HCT116 (cell line): Measurements from ENCODE around the gene GREB1L. TPM values are rescaled to one million over a fixed set of nuclear protein-coding genes. Genes with fewer than 3 reads are reported as not detected.

Experiments
- ATAC-seq: fragments of 200-7000 bp; cut with Tn5 transposase; 2 replicates; pipeline ENCODE4 v1.9.1; 2020; ENCODE audit warnings: mild to moderate bottlenecking, moderate library complexity
- BruUV-seq: library from RNA; stranded (reverse); fragments of 400-500 nt; replicated peaks from 2 replicates; lab custom pipeline; 2021; lab: Mats Ljungman, UMichigan
- CTCF ChIA-PET: fragments of 300-600 bp; sonication (Branson Sonifier 250); formaldehyde crosslinking; loops from one replicate; lab custom pipeline; 2021; ENCODE audit warnings: antibody characterized with exemption; lab: Charles Lee
- POLR2A ChIA-PET: fragments of 300-600, 350-600 bp; sonication (Branson Sonifier 250); formaldehyde crosslinking; loops from one replicate; lab custom pipeline; 2021; ENCODE audit warnings: antibody characterized with exemption; lab: Charles Lee
- RAD21 ChIA-PET, 2 experiments: fragments of 300-600 bp; sonication (Branson Sonifier 250); formaldehyde crosslinking; loops; one replicate each; lab custom pipeline; 2023; ENCODE audit warnings: low total read pairs in 2 of 2; ENCODE audit not compliant: uncharacterized antibody in 2 of 2, unreplicated experiment in 2 of 2, low non-redundant PET in 1 of 2; lab: Charles Lee
- DNase-seq: peaks from one replicate; pipeline ENCODE4 v3.0.0-alpha.2; 2010; ENCODE audit warnings: low read depth, low spot score
- H2AFZ ChIP-seq: fragments of 200-600 bp; shearing (Covaris generic), sonication (generic); 2 replicates; pipeline ENCODE4 v1.6.1; 2017; ENCODE audit warnings: low read depth, mixed run types, mixed read lengths, antibody characterized with exemption, low read length; ENCODE audit not compliant: poor library complexity, severe bottlenecking
- H3K27ac ChIP-seq: 2 replicates; pipeline ENCODE4 v1.5.1; 2012; ENCODE audit warnings: low read depth, low read length
- H3K27me3 ChIP-seq: fragments of 200-600 bp; sonication (generic); 2 replicates; pipeline ENCODE4 v1.6.1; 2016; ENCODE audit warnings: mixed run types, low read length, mixed read lengths; ENCODE audit not compliant: insufficient read depth
- H3K36me3 ChIP-seq, 2 experiments: fragments of 200-500 bp in 1 of 2; fragments of 200-600 bp in 1 of 2; sonication (Bioruptor generic) in 1 of 2; sonication (generic) in 1 of 2; 2 replicates each; pipeline versions ENCODE4 v1.5.1 to v1.6.1; 2014 to 2016; ENCODE audit warnings: low read length in 2 of 2, inconsistent platforms in 1 of 2, mixed read lengths in 1 of 2, mixed run types in 1 of 2; ENCODE audit not compliant: insufficient read depth in 2 of 2, control insufficient read depth in 1 of 2
- H3K4me1 ChIP-seq, 2 experiments: fragments of 200-600 bp in 1 of 2; sonication (generic) in 1 of 2; 2 replicates each; pipeline versions ENCODE4 v1.5.1 to v1.6.1; 2012 to 2017; ENCODE audit warnings: low read length in 2 of 2, inconsistent platforms in 1 of 2, mild to moderate bottlenecking in 1 of 2, mixed read lengths in 1 of 2, mixed run types in 1 of 2, moderate library complexity in 1 of 2; ENCODE audit not compliant: insufficient read depth in 2 of 2, control insufficient read depth in 1 of 2
- H3K4me2 ChIP-seq: fragments of 200-600 bp; sonication (generic); 2 replicates; pipeline ENCODE4 v1.6.1; 2017; ENCODE audit warnings: mixed run types, low read length, mixed read lengths
- H3K4me3 ChIP-seq, 2 experiments: fragments of 200-600 bp in 1 of 2; sonication (generic) in 1 of 2; replicated peaks in 1 of 2; 2 replicates each; pipeline ENCODE4 v1.5.1; 2011 to 2016; ENCODE audit warnings: low read length in 2 of 2, control low read depth in 1 of 2, low read depth in 1 of 2, mild to moderate bottlenecking in 1 of 2, mixed read lengths in 1 of 2, mixed run types in 1 of 2
- H3K79me2 ChIP-seq: fragments of 200-600 bp; sonication (generic); 2 replicates; pipeline ENCODE4 v1.6.1; 2017; ENCODE audit warnings: mild to moderate bottlenecking, mixed run types, low read length, moderate library complexity, mixed read lengths; ENCODE audit not compliant: insufficient read depth
- H3K9ac ChIP-seq: fragments of 200-600 bp; sonication (generic); 2 replicates; pipeline ENCODE4 v1.6.1; 2016; ENCODE audit warnings: low read length, mixed read lengths
- H3K9me2 ChIP-seq: fragments of 200-600 bp; sonication (generic), shearing (Covaris generic); 2 replicates; pipeline ENCODE4 v1.6.1; 2017; ENCODE audit warnings: mixed run types, mild to moderate bottlenecking, moderate library complexity; ENCODE audit not compliant: insufficient read depth
- H3K9me3 ChIP-seq, 2 experiments: fragments of 200-500 bp in 1 of 2; fragments of 200-600 bp in 1 of 2; sonication (Bioruptor generic) in 1 of 2; sonication (generic) in 1 of 2; 2 replicates each; pipeline ENCODE4 v1.6.1; 2014 to 2017; ENCODE audit warnings: low read length in 2 of 2, mixed read lengths in 2 of 2, inconsistent platforms in 1 of 2, low read depth in 1 of 2, mild to moderate bottlenecking in 1 of 2, mixed run types in 1 of 2, moderate library complexity in 1 of 2; ENCODE audit not compliant: control insufficient read depth in 1 of 2, insufficient read depth in 1 of 2
- H4K20me1 ChIP-seq: fragments of 200-600 bp; sonication (generic), shearing (Covaris generic); 2 replicates; pipeline ENCODE4 v1.6.1; 2017; ENCODE audit warnings: mixed run types, mild to moderate bottlenecking, moderate library complexity; ENCODE audit not compliant: insufficient read depth
- CBX3 ChIP-seq: IDR thresholded peaks from 2 replicates; pipeline ENCODE4 v1.6.1; 2012; ENCODE audit warnings: low read depth
- CEBPB ChIP-seq: IDR thresholded peaks from 2 replicates; pipeline ENCODE4 v1.6.1; 2012; ENCODE audit warnings: low read depth
- EGR1 ChIP-seq: IDR thresholded peaks from 2 replicates; pipeline ENCODE4 v1.6.1; 2012; ENCODE audit warnings: low read depth
- ELF1 ChIP-seq: IDR thresholded peaks from 2 replicates; pipeline ENCODE4 v1.6.1; 2012; ENCODE audit warnings: low read depth, borderline replicate concordance
- EZH2 ChIP-seq: fragments of 200-600 bp; sonication (generic); IDR thresholded peaks from 2 replicates; pipeline ENCODE4 v1.6.1; 2017; ENCODE audit warnings: antibody characterized with exemption, mixed run types
- EZH2phosphoT487 ChIP-seq: fragments of 200-600 bp; IDR thresholded peaks from 2 replicates; pipeline ENCODE4 v1.6.1; 2018; ENCODE audit warnings: antibody characterized with exemption, borderline replicate concordance
- RAD21 ChIP-seq: IDR thresholded peaks from 2 replicates; pipeline ENCODE4 v1.6.1; 2012; ENCODE audit warnings: low read depth, mild to moderate bottlenecking
- SIN3A ChIP-seq: IDR thresholded peaks from 2 replicates; pipeline ENCODE4 v1.6.1; 2012; ENCODE audit warnings: low read depth
- TCF7L2 ChIP-seq: IDR thresholded peaks from 2 replicates; pipeline ENCODE4 v1.7.0; 2011; ENCODE audit warnings: borderline replicate concordance, inconsistent platforms; ENCODE audit not compliant: insufficient read depth, insufficient read length; ENCODE audit errors: extremely low read depth
- ZNF274 ChIP-seq: fragments of 200-500 bp; sonication (Bioruptor generic); IDR thresholded peaks from 2 replicates; pipeline ENCODE4 v1.6.1; 2014; ENCODE audit warnings: mild to moderate bottlenecking, low read depth, low read length, inconsistent platforms
- intact Hi-C: fragments of 100-400 bp; cut with micrococcal nuclease; formaldehyde crosslinking; loops from 2 replicates; pipeline ENCODE4 v1.10.0; 2022
- total RNA-seq: library from RNA; stranded (reverse); gene quantifications from one replicate; pipeline ENCODE4 v1.2.1, GENCODE V29; 2021; ENCODE audit not compliant: unreplicated experiment
- TF ChIP-seq, protein P1 (sequence below): IDR thresholded peaks from 2 replicates; pipeline ENCODE4 v1.6.1; 2012; ENCODE audit warnings: low read depth
- TF ChIP-seq, protein P2 (sequence below): IDR thresholded peaks from 2 replicates; pipeline ENCODE4 v1.6.1; 2012
- TF ChIP-seq, protein P3 (sequence below): IDR thresholded peaks from 2 replicates; pipeline ENCODE4 v1.6.1; 2011; ENCODE audit warnings: mild to moderate bottlenecking, low read length, moderate library complexity; ENCODE audit not compliant: insufficient replicate concordance; ENCODE audit errors: extremely low read depth

GREB1L gene
- total RNA-seq, 1 experiment from 2014 or later, result 12.2 TPM

GRCh38 chr18:21291106-21291505 is 49.1 kb downstream of the GREB1L start:
- no TSS peak for BruUV-seq
- POLR2A ChIA-PET, result no interaction called here
- no peak for ATAC-seq
- TF ChIP-seq CBX3 (no peak), TCF7L2 (no peak), ELF1 (no peak), CEBPB (no peak), ZNF274 (no peak), RAD21 (no peak), EZH2 (no peak), EZH2phosphoT487 (no peak), SIN3A (no peak), EGR1 (no peak)
- TF ChIP-seq, protein P1, sequence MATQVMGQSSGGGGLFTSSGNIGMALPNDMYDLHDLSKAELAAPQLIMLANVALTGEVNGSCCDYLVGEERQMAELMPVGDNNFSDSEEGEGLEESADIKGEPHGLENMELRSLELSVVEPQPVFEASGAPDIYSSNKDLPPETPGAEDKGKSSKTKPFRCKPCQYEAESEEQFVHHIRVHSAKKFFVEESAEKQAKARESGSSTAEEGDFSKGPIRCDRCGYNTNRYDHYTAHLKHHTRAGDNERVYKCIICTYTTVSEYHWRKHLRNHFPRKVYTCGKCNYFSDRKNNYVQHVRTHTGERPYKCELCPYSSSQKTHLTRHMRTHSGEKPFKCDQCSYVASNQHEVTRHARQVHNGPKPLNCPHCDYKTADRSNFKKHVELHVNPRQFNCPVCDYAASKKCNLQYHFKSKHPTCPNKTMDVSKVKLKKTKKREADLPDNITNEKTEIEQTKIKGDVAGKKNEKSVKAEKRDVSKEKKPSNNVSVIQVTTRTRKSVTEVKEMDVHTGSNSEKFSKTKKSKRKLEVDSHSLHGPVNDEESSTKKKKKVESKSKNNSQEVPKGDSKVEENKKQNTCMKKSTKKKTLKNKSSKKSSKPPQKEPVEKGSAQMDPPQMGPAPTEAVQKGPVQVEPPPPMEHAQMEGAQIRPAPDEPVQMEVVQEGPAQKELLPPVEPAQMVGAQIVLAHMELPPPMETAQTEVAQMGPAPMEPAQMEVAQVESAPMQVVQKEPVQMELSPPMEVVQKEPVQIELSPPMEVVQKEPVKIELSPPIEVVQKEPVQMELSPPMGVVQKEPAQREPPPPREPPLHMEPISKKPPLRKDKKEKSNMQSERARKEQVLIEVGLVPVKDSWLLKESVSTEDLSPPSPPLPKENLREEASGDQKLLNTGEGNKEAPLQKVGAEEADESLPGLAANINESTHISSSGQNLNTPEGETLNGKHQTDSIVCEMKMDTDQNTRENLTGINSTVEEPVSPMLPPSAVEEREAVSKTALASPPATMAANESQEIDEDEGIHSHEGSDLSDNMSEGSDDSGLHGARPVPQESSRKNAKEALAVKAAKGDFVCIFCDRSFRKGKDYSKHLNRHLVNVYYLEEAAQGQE, result no peak
- TF ChIP-seq, protein P2, sequence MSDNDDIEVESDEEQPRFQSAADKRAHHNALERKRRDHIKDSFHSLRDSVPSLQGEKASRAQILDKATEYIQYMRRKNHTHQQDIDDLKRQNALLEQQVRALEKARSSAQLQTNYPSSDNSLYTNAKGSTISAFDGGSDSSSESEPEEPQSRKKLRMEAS, result no peak
- TF ChIP-seq, protein P3, sequence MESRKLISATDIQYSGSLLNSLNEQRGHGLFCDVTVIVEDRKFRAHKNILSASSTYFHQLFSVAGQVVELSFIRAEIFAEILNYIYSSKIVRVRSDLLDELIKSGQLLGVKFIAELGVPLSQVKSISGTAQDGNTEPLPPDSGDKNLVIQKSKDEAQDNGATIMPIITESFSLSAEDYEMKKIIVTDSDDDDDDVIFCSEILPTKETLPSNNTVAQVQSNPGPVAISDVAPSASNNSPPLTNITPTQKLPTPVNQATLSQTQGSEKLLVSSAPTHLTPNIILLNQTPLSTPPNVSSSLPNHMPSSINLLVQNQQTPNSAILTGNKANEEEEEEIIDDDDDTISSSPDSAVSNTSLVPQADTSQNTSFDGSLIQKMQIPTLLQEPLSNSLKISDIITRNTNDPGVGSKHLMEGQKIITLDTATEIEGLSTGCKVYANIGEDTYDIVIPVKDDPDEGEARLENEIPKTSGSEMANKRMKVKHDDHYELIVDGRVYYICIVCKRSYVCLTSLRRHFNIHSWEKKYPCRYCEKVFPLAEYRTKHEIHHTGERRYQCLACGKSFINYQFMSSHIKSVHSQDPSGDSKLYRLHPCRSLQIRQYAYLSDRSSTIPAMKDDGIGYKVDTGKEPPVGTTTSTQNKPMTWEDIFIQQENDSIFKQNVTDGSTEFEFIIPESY, result no peak
- Histone ChIP-seq H3K4me2 (no peak overlapping the region), H3K27me3 (no peaks in the 10 kb centered on the region), H3K27ac (no peak overlapping the region), H3K36me3 (no peaks in the 10 kb centered on the region), H3K4me3 (no peak overlapping the region), H3K4me1 (peaks cover 0 to 5% of the 10 kb centered on the region in 2 experiments; a peak in 1 of 4 replicates), H2AFZ (no peak overlapping the region), H3K9ac (no peak overlapping the region), H3K9me2 (no peaks in the 10 kb centered on the region), H3K9me3 (no peaks in the 10 kb centered on the region), H3K79me2 (0 out of 2 replicates have a peak, but pooled peaks cover 4% of the 10 kb centered on the region), H4K20me1 (no peaks in the 10 kb centered on the region)
- no peak for DNase-seq
- CTCF ChIA-PET, result no interaction called here
- intact Hi-C loops, result no loop called here
- RAD21 ChIA-PET, result no interaction called here
